GM19372 (cell line): ENCODE measurements around the gene NR2C2AP.
A peak's percentile ranks its signal among the peaks of the same experiment; 100 is the strongest.
"Not testable (repeated sequence)": the region's sequence is repeated elsewhere in the genome, so short reads cannot be mapped to it uniquely, and the experiment has no call there.

Experiments used
- ATAC-seq: cut with Tn5 transposase; IDR thresholded peaks from one replicate; pipeline ENCODE4 v1.9.1; 2021; ENCODE audit warnings: mild to moderate bottlenecking, low read depth, moderate library complexity; ENCODE audit not compliant: unreplicated experiment

NR2C2AP gene

DNA sequence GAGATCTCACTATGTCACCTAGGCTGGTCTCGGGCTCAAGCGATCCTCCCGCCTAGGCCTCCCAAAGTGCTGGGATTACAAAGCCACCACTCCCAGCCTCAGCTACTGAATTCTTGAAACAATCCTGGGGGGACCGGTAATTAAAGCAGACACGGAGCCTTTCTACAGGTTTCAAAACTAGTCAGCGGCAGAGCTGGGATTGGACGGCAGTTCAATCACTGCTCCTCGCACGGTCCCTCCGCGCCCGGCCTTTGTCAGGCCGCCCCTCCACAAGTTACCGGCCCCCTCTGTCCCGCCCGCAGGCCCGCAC is 11.5 kb downstream of the NR2C2AP start:
- ATAC-seq = no peak

- no peak for ATAC-seq
These were observed 16.5 kb downstream of the NR2C2AP start for GRCh38 chr19:19186742-19187141.

DNA sequence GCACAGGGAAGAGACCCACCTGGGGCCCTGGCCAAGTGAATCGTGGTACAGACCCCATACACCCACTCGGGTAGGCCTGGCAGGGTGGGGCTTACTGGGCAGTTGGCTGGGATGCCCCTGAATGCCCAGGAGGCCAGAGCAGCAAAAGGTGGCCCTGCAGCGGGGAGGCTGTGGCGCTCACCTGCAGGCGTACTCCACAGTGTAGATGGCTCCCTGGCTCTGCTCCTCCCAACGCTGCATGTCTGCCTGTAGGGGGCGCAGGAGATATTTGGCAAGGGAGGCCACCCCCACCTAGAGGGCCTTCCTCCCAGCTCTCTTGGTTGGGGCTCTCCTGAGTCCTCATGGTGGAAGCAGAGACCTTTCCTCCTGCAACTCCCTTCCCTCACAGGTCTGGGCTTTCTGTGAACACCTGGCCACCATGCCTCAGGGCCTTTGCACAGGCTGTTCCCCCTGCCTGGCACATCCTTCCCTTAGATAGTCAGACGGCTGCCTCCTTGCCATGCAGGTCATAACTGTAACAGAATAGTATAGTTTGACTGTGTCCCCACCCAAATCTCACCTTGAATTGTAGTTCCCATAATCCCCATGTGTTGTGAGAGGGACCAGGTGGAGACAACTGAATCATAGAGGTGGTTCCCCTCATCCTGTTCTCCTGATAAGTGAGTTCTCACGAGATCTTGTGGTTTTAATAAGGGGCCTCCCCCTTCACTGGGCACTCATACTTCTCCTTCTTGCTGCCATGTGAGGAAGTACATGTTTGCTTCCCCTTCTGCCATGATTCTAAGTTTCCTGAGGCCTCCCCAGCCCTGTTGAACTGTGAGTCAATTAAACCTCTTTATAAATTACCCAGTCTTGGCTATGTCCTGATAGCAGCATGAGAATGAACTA is 17.1 kb downstream of the NR2C2AP start:
- no peak for ATAC-seq

DNA sequence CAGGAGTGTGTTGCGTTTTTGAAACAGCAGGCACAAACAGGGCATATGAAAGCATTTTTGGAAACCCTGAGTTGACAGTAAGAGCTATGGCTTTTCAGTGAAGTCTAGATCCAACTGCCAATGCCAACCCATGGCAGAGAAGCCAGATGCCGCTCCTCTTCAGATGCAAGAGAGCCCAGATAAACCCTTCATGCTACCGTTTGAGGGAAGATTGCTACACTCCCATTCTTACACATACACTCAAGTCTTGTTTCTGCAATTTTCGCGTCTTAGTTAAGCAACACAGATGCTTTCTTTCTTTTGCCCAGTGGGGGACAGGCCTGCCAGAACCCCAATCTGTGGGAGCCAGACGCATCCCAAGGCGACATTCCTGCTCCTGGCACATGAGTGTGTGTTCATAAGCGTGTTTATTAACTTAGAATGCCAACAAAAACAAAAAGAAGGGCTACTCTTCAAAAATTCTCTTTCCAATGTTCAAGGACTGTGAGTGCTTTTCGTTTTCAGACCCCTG is 21.7 kb downstream of the NR2C2AP start:
- no peak for ATAC-seq

DNA sequence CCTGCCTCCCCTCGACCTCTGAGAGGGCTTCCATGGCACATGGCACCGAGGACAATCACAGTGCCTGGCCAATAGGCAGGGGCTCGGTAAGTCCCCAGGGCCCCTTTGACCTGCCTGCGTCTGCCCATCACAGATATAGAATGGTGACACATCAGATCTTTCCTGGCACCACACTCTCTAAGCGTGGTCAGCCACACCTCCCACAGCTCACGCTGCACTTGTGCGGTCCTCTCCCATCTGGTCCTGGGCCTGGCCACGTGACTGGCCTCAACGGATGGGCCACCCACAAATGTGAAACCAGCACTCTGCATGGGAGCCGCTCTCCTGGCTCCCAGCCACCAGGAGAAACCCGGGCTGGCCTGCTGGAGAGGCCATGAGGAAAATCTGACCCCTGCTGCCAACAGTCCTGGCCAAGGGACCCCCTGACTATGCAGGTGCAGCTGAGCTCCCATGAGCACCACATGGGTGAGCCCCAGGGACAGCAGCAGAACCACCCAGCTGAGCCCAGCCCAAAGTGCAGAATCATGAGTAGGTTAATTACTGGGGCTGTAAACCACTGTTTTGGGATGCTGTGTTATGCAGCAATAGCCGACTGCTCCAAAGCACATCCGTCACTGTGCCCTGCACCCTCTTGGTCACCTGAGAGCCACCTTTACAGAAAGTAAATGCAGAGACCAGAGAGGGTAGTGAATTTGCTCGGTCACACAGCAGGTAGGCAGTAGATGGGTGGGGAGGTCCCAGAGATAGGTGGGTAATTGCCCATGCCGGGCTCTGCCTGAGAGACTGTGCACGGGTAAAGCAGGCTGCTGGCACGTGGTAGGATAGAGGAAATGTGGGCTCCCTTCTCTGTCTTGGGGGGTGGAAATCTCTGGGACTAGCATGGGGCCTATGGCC is 23.4 kb downstream of the NR2C2AP start:
- no peak for ATAC-seq

DNA sequence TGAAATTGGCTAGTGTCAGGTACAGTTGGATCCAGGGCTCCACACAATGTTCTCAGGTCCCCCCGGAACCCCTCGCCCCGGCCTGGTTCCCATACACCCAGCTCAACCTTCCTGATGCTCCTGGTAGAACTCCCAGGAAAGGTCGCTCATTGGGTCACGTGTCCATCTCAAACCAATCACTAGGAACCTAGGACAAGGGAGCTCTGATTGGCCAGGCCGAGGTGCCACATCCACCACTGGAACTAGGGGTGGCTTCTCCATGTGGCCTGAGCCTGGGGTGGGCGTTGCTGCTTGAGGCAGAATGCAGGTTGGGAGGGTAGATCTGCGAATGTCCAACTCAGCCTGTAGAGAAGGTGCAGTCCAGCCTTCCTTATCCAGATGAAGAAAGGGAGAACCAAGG is 26.3 kb downstream of the NR2C2AP start:
- no peak for ATAC-seq

DNA sequence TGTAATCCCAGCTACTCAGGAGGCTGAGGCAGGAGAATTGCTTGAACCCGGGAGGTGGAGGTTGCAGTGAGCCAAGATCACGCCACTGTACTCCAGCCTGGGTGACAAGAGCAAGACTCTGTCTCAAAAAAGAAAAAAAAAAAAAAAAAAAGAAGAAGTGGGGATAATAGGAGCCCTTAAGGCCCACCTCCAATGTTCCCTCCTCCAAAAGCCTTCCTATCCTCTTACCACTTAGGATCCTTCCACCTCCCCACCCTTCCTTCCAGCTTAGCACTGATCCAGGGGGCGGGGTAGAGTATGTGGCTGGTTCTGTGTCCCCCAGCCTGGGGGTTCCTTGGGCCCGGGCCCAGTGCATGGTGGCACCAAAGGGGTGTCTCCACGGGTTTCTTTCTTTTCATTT is 30.0 kb downstream of the NR2C2AP start:
- not testable (repeated sequence) for ATAC-seq

GRCh38 chr19:19171821-19172532 is 31.2 kb downstream of the NR2C2AP start:
- ATAC-seq = no peak

DNA sequence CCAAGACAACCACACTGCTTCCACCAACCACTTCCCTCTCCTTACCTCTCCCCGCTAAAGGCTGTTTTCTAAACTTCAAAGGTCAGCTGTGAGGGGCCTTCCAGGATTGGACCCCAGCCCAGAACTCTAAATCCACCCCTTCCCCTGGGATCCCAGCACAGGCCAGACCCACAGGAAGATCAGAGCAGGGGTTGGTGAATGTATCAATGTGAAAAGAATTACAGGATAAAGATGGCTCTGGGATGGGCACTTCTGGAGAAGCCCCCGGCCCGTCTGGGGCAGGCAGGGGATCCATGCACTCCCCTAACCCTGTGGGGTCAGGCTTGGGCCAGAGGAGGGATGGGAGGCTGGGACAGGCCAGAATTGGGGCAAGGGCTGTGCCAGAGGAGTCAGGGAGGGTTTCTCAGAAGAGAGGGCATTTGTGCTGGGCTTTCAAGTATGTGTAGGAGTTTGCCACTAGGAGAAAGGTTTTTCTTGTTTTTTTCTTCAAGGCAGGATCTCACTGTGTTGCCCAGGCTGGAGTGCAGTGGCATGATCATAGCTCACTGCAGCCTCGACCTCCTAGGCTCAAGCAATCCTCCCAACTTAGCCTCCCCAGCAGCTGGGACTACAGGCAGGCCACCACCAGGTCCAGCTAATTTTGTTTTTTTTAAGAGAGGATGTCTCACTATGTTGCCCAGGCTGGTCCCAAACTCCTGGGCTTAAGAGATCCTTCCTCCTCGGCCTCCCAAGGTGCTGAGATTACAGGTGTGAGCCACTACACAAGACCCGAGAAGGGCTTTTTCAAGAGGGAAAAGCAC is 32.1 kb downstream of the NR2C2AP start:
- ATAC-seq = no peak

- ATAC-seq = peak; percentile 77
These were observed 33.0 kb downstream of the NR2C2AP start, which contains the start of gene MEF2B for GRCh38 chr19:19170053-19170872. Gene MEF2B (minus strand): TSS chr19:19170263. CDS start chr19:19150735, 19,528 bp downstream.

DNA sequence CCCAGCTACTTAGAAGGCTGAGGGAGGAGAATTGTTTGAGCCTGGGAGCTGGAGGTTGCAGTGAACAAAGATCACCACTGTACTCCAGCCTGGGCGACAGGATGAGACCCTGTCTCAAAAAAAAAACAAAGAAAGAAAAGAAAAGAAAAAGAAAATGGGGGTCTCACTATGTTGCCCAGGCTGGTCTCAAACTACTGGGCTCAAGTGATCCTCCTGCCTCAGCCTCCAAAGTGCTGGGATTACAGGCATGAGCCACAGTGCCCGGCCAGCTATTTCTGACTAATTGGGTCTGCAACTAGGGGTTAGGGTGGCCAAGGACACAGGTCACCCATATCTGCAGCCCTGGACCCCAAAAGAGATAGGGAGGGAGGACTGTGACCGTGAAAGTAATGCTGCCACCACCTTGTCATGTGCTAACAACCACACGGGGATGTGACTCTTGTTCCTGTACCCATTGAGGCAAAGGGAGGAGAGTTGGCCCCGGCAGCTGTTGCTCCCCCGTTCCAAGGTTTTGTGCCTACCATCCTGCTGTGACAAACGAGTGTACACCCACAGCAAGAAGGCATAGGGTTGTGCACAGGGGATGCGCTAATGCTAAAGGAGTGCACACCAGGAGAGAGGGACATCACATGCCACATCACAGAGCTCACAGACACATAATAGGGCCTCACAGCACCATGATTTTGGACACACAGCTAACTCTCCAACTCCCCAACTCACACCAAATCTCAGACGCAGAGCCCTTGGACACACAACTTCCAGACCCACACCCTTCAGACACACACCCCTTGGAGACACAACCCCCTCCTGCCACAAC is 33.8 kb downstream of the NR2C2AP start:
- ATAC-seq = no peak

GRCh38 chr19:19167612-19168011 is 35.6 kb downstream of the NR2C2AP start:
- ATAC-seq = no peak

GRCh38 chr19:19165396-19165795 is 37.8 kb downstream of the NR2C2AP start:
- ATAC-seq = no peak

GRCh38 chr19:19162495-19162894 is 40.7 kb downstream of the NR2C2AP start:
- ATAC-seq = no peak

DNA sequence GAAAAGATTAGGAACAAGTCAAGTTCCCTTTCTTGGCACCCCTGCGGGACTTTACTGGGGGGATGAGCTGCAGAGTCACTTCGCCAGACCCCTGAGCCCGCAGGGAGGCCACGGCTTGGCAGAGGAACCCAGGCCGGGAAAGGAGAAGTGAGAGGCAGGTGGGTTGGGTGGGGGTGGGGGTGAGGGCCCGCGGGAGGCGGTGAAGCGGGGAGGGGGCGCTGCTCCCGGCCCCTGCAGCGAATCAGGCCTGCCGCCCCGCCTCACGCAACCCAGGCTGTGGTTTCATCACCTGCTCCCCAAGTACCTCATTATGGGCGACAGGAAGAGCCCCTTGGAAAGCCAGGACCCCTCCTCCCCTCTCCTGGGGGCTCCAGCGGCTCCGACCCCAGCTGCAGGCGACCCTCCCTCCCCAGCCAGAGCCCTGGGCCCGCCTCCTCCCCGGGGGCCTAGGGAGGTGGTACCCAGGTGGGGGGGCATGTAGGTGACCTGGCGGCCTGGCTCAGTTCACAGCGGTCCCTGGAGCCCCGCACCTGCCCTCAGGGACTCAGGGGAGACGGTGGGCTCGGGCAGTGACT is 42.7 kb downstream of the NR2C2AP start:
- no peak for ATAC-seq

- ATAC-seq = no peak
These were observed 43.7 kb downstream of the NR2C2AP start for GRCh38 chr19:19159534-19159933.

- no peak for ATAC-seq
These were observed 45.4 kb downstream of the NR2C2AP start for GRCh38 chr19:19157808-19158207.
